Prostate gland (tissue), 2 donors: Measurements from ENCODE around the gene CCDC27. TPM values are rescaled to one million over a fixed set of nuclear protein-coding genes. Genes with fewer than 3 reads are reported as not detected.
"Not testable (repeated sequence)": the region's sequence is repeated elsewhere in the genome, so short reads cannot be mapped to it uniquely, and the experiment has no call there.

Source experiments
- DNase-seq: peaks from one replicate; pipeline ENCODE4 v3.0.0-alpha.2; 2019; ENCODE audit warnings: low spot score
- H3K27ac ChIP-seq, 2 donors: fragments of 200-600 bp; sonication (generic); 2 replicates each; pipeline ENCODE4 v1.5.1; 2017 to 2019
- H3K27me3 ChIP-seq: fragments of 200-600 bp; sonication (generic); replicated peaks from 2 replicates; pipeline ENCODE4 v1.5.1; 2019; ENCODE audit not compliant: insufficient read depth
- H3K36me3 ChIP-seq, 2 donors: fragments of 200-600 bp; sonication (generic); 1 replicate in 1 of 2; 2 replicates in 1 of 2; pipeline versions ENCODE4 v1.5.1 to v1.8.1; 2017 to 2019
- H3K4me1 ChIP-seq: fragments of 200-600 bp; sonication (generic); replicated peaks from 2 replicates; pipeline ENCODE4 v1.5.1; 2019
- H3K4me3 ChIP-seq, 2 donors: fragments of 200-600 bp; sonication (generic); 2 replicates each; pipeline ENCODE4 v1.5.1; 2017 to 2019
- H3K9me3 ChIP-seq: fragments of 200-600 bp; sonication (generic); 2 replicates; pipeline ENCODE4 v1.5.1; 2017
- CTCF ChIP-seq, 4 experiments: fragments of 200-600 bp in 2 of 4; fragments of 450-650 bp in 2 of 4; sonication (generic) in 2 of 4; IDR thresholded peaks; 1 replicate in 3 of 4; 2 replicates in 1 of 4; pipeline ENCODE4 v1.5.1; 2016 to 2019; ENCODE audit warnings: antibody characterized with exemption in 4 of 4, mild to moderate bottlenecking in 2 of 4, moderate library complexity in 2 of 4
- POLR2A ChIP-seq: fragments of 450-650 bp; IDR thresholded peaks from one replicate; pipeline ENCODE4 v1.6.1; 2016; ENCODE audit warnings: antibody characterized with exemption, mild to moderate bottlenecking
- POLR2AphosphoS5 ChIP-seq: sonication (generic); formaldehyde crosslinking; IDR thresholded peaks from one replicate; pipeline ENCODE4 v1.6.1; 2017; ENCODE audit warnings: antibody characterized with exemption
- WGBS: methylation state at CpG from one replicate; pipeline ENCODE4 v1.1.5; 2018; 5-methylcytosine and 5-hydroxymethylcytosine counted together
- intact Hi-C: fragments of 100-400 bp; cut with DNase I; formaldehyde crosslinking; loops from one replicate; pipeline ENCODE4 v1.14.2; 2022
- total RNA-seq, 2 donors: library from RNA; depleted of rRNA; stranded (reverse); fragments of >200 nt; gene quantifications; one replicate each; pipeline ENCODE4 v1.1.0, GENCODE V29; 2016

The CCDC27 gene
- total RNA-seq, 2 donors from 2014 or later = 0.97 TPM; not detected in 1

GRCh38 chr1:3796215-3797061 lies 44.2 kb downstream of the CCDC27 start, which contains the start of gene LRRC47:
TSS of gene LRRC47 (minus strand) at chr1:3796498. CDS start at chr1:3796476, 22 bp downstream.
- Histone ChIP-seq H3K36me3 (no peaks in the 10 kb centered on the region), H3K27ac (peak within 1 kb of the TSS; percentile 28 to 44), H3K9me3 (no peaks in the 10 kb centered on the region), H3K27me3 (no peaks in the 10 kb centered on the region), H3K4me1 (peaks cover 17% of the 10 kb centered on the region), H3K4me3 (peak within 1 kb of the TSS; percentile 85 to 93)
- intact Hi-C loops = no loop called here
- DNase-seq = peak; percentile 91
- peak; percentile 46 for TF ChIP-seq POLR2A
- TF ChIP-seq CTCF (IDR thresholded peaks at IDR 0.05) = peak in 3 of 4 experiments; percentile 19 to 52 (median 38)
- peak; percentile 97 for TF ChIP-seq POLR2AphosphoS5
- 4% methylated on average over 32 of the region's 60 CpGs for WGBS

GRCh38 chr1:3799976-3800685 lies 47.9 kb downstream of the CCDC27 start:
- 89% methylated on average over 11 of the region's 11 CpGs for WGBS
- Histone ChIP-seq H3K36me3 (no peaks in the 10 kb centered on the region), H3K4me1 (peaks cover 4% of the 10 kb centered on the region), H3K27ac (no peak overlapping the region), H3K4me3 (no peak overlapping the region), H3K27me3 (no peaks in the 10 kb centered on the region), H3K9me3 (no peaks in the 10 kb centered on the region)
- no peak for TF ChIP-seq POLR2AphosphoS5
- no peak for TF ChIP-seq CTCF (IDR thresholded peaks at IDR 0.05)
- TF ChIP-seq POLR2A = no peak
- DNase-seq = no peak
- intact Hi-C loops = no loop called here

- WGBS = 89% methylated on average over 3 of the region's 3 CpGs
- DNase-seq, H3K4me3 ChIP-seq, H3K27ac ChIP-seq, H3K27me3 ChIP-seq, H3K36me3 ChIP-seq, intact Hi-C loops, H3K9me3 ChIP-seq, H3K4me1 ChIP-seq: not testable (repeated sequence)
Observed at GRCh38 chr1:3800795-3801194, 48.5 kb downstream of the CCDC27 start.

- Histone ChIP-seq H3K36me3 (no peaks in the 10 kb centered on the region), H3K4me1 (no peaks in the 10 kb centered on the region), H3K4me3 (no peak overlapping the region), H3K27me3 (no peaks in the 10 kb centered on the region), H3K9me3 (no peaks in the 10 kb centered on the region), H3K27ac (no peak overlapping the region)
- TF ChIP-seq POLR2A = no peak
- no peak for TF ChIP-seq CTCF (IDR thresholded peaks at IDR 0.05)
- no peak for TF ChIP-seq POLR2AphosphoS5
- WGBS = 51% methylated on average over 19 of the region's 19 CpGs
- no peak for DNase-seq
- intact Hi-C loops = no loop called here
Observed at GRCh38 chr1:3803905-3804626, 51.8 kb downstream of the CCDC27 start.

GRCh38 chr1:3804627-3804944 lies 52.3 kb downstream of the CCDC27 start:
- H3K27me3 ChIP-seq, intact Hi-C loops, H3K9me3 ChIP-seq, H3K4me1 ChIP-seq, H3K27ac ChIP-seq, H3K36me3 ChIP-seq, H3K4me3 ChIP-seq, DNase-seq: not testable (repeated sequence)
- 59% methylated on average over 7 of the region's 7 CpGs for WGBS
